IPS DF 4.7 (cell line): ENCODE measurements around the gene TMEM129.

ENCODE experiments used
- DNase-seq: peaks from one replicate; pipeline ENCODE4 v3.0.0-alpha.2; 2013; ENCODE audit warnings: low spot score; ENCODE audit errors: extremely low read depth

TMEM129 gene

GRCh38 chr4:1758306-1759121 lies 37.4 kb upstream of the TMEM129 start:
- DNase-seq, result no peak

DNA sequence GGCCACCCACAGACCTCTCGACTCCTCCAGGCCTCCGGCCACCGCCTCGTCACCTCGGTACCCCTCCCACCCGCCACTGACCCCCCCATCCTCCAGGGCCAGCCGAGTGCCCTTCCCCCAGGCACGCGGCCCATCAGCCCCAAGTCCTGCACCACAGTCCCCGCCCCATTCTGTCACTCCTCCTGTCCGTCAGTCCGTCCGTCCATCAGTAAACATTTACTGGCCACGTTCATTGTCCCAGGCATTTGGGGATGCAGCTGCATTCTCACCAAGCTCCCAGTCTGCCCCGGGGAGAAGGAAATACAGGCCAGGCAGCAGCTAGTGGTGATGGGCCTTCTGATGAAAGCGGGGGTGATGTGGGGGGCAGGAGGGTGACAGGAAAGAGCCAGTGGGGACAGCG lies 36.7 kb upstream of the TMEM129 start:
- DNase-seq, result no peak

GRCh38 chr4:1756893-1757779 lies 36.0 kb upstream of the TMEM129 start:
- no peak for DNase-seq

GRCh38 chr4:1756079-1756478 lies 35.0 kb upstream of the TMEM129 start:
- no peak for DNase-seq

- DNase-seq, result no peak
Observed at GRCh38 chr4:1755297-1755696, 34.2 kb upstream of the TMEM129 start.

GRCh38 chr4:1754336-1754735 lies 33.2 kb upstream of the TMEM129 start:
- no peak for DNase-seq

DNA sequence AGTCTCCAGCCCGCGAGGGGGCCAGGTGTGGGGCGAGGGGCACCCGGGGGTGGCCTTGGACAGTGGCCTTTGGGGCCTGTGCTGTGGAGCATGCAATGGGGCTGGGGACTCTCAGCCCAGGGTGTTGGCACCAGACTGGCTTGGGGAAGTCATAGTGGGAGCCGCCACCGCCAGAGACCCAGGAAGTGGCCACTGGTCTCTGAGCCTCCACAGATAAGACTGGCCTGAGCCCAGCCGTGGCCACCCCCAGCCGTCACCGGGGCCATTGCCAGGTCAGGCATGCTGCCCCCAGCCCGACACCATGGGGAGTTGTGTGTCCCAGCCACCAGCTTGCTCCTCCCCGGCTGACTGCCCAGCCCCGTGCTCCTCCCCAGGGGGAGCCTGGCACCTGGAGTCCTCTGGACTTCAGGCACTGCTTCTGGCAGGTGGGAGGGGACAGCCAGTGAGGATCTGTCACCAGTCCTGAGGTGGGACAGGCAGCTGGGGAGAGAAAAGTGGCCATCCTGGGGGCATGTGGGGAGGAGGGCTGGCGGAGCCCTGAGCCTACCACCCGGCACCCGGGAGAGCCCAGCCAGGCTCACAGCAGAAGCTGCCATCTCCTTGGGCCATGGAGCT lies 32.7 kb upstream of the TMEM129 start:
- no peak for DNase-seq

DNA sequence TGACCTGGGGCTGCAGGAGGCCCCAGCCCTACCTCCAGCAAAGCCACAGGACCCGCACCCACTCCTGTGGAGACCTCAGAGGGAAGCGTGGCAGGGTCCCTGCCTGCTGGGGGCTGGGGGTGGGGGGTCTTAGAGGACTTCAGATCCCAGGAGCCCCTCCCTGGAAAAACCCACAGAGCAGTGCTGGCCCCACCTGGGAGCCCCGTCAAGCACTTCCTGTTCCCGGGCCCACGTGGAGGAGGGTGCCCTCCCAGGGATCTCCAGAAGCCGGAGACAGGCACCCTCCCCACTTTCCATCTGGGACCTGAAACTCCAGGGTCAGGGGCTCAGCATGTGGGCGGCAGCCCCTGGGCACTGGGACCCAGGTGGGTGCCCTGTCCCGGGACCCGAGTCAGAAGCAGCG lies 32.2 kb upstream of the TMEM129 start:
- no peak for DNase-seq

DNA sequence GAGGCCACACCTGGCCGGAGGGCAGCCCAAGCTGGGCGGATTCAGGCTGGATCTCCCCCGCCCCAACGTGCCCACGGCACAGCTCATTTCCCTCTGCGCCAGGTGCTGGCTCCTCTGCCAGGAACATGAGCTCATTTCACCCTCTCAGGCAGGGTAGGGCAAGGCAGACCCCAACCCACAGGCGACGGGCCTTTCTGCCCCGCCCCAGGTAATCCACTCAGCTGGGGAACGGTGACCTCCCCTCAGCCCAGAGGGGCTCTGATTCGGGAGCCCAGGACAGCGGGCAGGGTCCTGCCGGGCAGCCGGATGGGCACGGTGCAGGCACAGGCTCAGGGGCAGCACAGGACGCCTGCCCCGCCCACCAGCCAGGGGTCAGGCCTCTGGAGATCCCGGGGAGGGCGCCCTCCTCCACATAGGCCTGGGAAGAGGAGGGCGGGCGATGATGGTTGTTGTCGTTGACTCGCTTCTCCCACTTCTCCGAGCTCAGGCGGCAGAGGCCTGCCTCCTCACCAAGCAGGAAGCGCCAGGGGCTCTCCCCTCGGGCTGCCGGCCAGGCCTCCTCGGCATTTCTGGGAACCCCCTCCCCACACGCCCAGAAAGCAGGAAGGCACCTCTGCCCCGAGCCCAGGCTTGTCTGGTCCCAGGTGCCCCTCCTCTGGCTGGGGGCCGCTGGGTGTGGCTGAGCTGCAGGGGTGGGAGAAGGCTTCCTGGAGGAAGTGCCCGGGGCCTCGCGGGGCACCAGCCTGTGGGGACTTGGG lies 31.3 kb upstream of the TMEM129 start:
- no peak for DNase-seq

DNA sequence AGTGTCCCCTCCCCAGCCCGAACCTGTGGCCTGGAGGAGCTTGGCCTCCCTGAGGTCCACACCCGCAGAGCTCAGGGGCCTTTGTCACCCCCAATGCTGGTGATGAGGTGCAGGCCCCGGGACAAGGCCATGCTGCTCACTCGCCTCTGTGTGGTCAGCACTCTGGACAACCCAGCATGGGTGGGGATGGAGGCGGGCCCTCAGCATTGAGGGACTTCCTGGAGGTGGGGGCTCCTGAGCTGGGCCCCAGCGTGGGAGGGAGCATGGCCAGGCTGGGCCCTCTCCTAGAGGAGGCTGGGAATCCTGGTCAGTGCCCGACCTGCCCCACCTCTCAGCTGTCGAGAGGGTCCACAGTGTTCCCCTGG lies 30.8 kb upstream of the TMEM129 start:
- no peak for DNase-seq

DNA sequence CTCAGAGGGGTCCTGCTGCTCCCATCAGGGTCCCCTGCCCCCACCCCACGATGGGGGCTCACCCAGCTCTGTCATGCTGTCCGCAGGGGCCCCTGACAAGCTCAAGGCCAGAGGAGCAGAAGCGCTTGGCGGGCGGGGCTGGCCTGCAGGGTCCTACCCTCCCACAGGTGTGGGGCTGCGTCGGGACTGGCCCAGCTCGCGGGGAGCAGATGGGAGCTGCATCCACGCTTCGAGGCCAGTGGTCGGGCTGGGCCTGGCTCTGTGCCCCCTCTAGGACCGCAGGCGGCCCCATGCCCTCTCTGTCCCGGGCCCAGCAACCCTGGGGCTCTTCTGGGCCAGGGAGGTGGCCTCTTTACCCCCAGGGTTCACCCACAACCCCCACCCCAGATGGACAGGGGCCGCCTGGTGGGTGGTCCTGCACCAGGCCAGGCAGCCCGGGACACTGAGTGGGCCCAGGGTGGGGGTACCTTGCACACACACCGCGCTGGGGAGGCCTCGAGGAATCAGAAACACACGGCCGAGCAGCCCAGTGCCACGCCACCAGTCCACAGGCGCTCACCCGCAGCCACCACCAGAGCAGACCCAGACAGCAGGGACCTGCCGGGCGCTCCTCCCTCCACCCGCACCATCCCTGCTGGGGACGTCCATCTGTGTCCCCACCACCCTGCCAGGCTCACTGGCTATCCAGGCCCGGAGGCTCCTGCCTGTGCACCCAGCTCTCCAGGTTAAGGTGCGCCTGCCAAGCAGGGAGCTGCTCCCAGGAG lies 30.2 kb upstream of the TMEM129 start:
- DNase-seq, result no peak

DNA sequence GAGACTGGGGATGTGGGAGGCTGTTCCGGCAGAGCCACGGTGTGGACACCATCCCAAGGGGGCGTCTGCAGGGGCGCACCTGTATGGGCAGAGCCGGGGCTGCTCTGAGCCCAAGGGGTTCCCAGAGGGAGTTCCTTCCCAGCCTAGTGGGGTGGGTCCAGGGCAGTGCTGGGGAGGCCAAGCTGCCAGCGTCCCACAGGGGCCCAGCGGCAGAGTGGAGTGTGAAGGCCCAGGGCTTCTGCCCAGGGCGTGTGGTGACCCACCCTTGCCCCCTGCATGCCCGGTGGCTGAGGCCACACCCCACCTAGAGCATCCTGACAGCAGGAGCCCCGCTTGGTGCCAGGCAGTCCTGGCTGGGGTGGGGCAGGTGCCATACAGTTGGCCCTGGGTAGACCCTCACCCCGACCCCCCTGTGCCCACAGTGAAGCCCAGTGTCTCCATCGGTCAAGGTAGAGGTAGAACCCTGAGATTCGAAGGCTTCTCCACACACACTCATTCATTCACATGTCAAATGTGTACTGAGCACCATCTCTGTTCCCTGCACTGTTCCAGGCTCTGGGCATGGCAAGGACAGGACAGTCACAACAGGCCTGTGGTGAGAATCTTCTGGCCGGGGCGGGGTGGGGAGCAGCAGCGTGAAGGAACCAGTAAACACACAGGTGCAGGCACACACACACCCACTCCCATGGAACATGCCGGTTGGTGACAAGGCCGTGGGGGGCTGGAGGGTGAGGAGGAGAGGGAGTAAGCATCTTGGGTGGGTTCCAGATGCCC lies 29.4 kb upstream of the TMEM129 start:
- DNase-seq, result no peak

- DNase-seq, result no peak
Observed at GRCh38 chr4:1749826-1750225, 28.7 kb upstream of the TMEM129 start.

GRCh38 chr4:1749370-1749769 lies 28.2 kb upstream of the TMEM129 start:
- DNase-seq, result no peak

- no peak for DNase-seq
Observed at GRCh38 chr4:1748465-1748995, 27.4 kb upstream of the TMEM129 start.

DNA sequence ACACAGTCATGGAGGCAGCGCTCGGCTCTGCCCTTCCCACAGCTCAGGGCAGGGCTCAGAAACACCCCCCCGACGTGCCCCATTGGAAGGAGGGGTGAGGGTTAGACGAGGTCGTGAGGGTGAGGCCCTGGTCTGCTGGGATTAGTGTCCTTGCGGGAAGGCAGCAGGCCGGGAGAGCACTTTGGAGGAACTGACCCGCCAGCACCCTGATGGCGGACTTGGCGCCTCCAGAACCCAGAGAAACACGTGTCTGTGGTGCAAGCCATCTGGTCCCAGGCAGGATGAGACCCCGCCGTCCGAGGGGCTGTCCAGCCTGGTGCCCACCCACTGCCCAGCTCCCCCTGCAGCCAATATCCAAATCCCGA lies 26.5 kb upstream of the TMEM129 start:
- DNase-seq, result no peak

DNA sequence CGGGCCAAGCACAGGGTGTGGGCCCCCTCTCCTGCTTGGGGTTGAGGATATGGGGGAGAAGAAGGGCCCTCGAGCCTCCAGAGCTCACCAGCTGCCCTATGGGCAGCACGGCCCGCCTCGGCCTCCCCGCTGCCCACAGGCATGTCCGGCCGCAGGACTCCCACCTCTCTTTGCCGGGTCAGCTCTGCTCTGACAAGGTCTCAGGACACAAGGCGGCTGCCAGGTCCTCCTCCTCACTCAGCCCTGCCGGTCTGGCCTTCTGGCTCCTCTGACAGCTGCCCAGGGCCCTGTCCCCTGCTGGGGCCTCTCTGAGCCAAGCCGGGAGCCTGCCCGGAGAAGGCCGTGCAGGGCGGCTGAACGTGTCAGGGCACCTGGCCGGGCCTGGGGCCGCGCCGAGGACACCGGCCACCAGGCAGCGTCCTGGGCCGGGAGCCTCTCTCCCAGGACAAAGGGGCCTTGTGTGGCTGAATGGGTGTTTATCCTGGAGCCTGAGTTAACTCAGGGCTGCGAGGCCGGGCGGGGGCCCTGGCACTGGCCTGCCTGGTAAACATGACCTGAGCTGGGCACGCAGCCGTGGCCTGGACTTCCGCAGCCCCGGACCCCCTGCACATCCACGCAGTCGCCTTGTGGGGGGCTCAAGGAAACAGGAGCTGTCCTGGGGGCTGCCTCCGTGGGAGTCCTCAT lies 25.9 kb upstream of the TMEM129 start:
- no peak for DNase-seq

GRCh38 chr4:1746265-1746691 lies 25.2 kb upstream of the TMEM129 start:
- no peak for DNase-seq

DNA sequence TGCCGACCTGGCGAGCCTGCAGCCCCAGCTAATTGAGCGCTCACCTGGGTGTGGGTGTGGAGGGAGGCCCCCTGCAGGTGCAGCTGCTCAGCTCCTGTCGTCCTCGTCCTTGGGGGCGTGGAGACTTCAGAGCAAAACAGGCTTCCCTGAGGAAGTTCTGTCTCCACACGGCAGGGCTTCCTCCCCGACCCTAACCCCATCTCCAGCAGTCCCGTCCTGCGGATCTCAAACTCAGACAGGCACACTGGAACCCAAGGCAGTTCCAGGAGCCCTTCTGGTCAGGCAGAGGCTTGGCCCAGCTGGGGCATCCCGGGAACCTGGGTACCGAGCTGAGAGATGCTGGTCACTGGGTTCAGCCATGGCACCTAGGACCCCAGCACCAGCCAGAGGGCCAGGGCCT lies 24.6 kb upstream of the TMEM129 start:
- DNase-seq, result no peak
